ENCODE measurements around the gene BORCS5.
"Not testable (repeated sequence)": the region's sequence is repeated elsewhere in the genome, so short reads cannot be mapped to it uniquely, and the experiment has no call there.

The BORCS5 gene

GRCh38 chr12:12392413-12392812 lies 35.5 kb downstream of the BORCS5 start:
- DNase-seq, result no peak

- DNase-seq, result no peak
These were observed 36.3 kb downstream of the BORCS5 start for GRCh38 chr12:12393171-12393570.

DNA sequence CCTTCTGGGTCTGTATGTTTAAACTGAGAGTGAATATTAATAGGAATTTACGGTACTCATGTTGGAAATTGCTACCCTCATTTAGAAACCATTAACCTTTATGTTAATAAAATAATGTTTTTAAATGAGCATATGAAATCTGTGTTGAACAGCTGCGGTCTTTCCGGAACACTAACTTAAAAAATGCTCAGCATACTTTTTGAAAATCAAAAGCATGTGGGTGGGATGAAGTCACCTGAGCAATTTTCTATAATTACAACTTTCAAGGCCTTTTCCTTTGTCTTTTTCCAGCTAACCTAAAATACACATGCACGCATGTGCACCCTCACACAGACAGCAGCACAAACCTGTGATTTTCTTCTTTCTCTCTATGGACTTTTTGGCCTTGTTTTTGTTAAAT lies 39.8 kb downstream of the BORCS5 start:
- DNase-seq, result no peak

DNA sequence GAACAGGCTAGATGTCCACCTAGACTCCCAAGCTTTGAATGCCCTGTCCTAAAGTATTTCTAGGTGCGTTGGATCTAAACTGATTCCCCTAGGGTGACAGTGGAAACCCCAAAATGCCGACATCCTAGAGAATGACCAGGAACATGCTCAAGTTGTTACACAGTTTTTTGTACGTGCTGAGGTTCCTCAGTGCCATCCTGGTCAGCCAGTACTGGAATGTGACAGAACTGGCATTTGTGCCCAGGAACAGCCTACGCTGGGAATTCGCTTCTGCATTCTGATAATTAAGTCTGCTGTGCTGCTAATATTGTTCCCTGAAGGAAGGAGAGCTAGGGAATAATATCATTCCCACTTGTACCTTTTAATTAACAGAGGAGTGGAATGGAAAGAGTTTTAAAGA lies 40.3 kb downstream of the BORCS5 start:
- DNase-seq, result no peak

- DNase-seq, result peak in 5 of 56 donors; percentile 11 to 69 (median 29)
These were observed 41.4 kb downstream of the BORCS5 start for GRCh38 chr12:12398026-12398859.

GRCh38 chr12:12399161-12399560 lies 42.3 kb downstream of the BORCS5 start:
- no peak for DNase-seq

DNA sequence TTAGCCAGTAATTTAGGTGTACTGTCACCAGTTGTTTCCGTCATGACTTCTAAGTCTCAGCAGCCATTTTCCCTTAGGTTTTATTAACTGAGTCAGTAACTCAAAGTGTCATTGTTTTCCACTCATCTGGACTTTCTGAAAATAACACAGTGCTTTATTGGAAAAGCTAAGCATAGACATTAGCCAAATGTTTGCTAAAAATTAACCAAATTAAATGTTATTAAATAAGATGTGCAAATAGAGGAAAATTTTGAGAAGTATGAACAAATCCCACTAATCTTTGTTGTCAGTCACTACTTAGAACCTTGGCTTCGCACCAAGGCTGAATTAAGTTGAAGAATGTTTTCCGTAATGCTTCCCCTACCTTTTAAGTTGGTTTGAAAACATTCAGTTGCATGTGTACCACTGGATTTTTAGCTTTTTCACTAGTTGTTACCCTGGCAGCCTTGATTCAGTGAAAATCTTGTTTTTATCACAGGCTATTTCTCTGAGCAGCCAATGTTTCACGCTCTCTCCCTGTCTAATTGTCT lies 43.0 kb downstream of the BORCS5 start:
- no peak for DNase-seq

DNA sequence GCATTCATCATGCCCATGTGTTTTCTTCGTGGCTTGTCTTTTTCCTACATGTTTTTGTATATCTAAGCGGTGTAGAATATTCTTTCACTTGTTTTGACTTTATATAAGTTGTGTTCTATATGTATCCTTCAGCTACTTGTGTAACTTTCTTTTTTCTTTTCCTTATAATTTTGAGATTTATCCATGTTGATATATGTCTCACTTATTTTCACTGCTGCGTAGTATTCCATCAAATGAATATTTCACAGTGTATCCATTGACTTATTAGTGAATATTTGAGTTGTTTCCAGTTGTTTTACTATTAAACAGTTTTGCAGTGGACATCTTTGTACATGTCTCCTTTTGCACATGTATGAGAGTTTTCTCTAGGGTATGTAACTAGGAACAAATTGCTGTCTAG lies 43.9 kb downstream of the BORCS5 start:
- no peak for DNase-seq

- DNase-seq, result no peak
These were observed 46.7 kb downstream of the BORCS5 start for GRCh38 chr12:12403264-12404248.

DNA sequence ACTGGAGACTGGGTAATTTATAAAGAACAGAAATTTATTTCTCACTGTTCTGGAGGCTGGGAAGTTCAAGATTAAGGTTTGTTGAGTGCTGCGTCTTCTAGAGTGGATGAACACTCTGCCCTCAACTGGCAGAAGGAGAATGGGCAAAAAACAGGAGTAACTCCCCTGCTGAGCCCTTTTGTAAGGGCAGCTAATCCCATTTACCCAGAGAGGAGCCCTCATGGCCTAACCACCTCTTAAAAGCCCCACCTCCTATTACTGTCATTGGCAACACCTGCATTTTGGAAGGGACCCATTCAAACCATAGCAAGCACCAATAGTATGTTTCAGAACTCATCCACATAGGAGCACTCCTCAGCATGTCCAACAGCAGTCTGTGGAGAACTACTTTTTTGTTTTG lies 47.4 kb downstream of the BORCS5 start:
- no peak for DNase-seq

GRCh38 chr12:12405882-12406281 lies 49.0 kb downstream of the BORCS5 start:
- DNase-seq, result peak in 27 of 56 donors; percentile 8 to 62 (median 30)

DNA sequence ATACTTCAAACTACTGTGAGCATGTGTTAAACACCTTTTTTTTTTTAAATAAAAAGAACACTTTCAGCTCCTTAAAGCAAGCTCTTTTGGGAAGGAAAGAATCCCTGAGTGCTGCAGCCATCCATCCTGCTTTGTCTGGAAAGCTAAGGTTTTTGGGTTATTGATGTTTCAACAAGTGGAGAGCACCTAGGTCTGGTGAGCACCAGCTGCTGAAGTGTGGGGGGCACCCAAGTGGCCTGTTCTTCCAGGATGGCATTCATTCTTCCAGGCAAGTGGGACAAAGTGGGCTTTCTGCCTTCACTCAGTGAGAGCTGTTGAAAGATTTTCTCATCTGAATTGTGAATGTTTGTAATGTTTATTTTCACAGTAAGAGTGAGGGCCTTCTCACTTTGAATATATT lies 49.9 kb downstream of the BORCS5 start:
- DNase-seq, result no peak

DNA sequence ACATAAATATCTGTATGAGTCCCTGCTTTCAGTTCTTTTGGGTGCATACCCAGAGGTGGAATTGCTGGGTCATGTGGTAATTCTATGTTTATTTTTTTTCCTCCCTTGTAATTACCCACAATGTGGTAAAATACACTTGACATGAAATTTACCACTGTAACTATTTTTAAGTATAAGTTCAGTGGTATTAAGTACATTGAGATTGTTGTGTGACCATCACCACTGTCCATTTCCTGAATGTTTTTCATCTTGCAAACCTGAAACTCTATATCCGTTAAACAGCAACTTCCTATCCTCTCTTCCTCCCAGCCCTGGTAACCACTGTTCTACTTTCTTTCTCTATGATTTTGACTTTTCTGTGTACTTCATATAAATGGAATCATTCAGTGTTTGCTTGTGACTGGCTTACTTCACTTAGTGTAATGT lies 51.4 kb downstream of the BORCS5 start:
- no peak for DNase-seq

- DNase-seq, result not testable (repeated sequence)
These were observed 52.5 kb downstream of the BORCS5 start for GRCh38 chr12:12409337-12409736.

- DNase-seq, result no peak
These were observed 59.0 kb downstream of the BORCS5 start for GRCh38 chr12:12415886-12416285.

DNA sequence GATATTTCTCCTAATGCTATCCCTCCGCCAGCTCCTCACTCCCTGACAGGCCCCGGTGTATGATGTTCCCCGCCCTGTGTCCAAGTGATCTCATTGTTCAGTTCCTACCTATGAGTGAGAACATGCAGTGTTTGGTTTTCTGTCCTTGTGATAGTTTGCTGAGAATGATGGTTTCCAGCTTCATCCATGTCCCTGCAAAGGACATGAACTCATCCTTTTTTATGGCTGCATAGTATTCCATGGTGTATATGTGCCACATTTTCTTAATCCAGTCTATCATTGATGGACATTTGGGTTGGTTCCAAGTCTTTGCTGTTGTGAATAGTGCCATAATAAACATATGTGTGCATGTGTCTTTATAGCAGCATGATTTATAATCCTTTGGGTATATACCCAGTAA lies 62.3 kb downstream of the BORCS5 start:
- not testable (repeated sequence) for DNase-seq

- DNase-seq, result no peak
These were observed 66.5 kb downstream of the BORCS5 start for GRCh38 chr12:12423367-12423766.

- DNase-seq, result no peak
These were observed 68.1 kb downstream of the BORCS5 start for GRCh38 chr12:12425001-12425400.

- DNase-seq, result no peak
These were observed 68.7 kb downstream of the BORCS5 start for GRCh38 chr12:12425616-12426015.

- no peak for DNase-seq
These were observed 70.7 kb downstream of the BORCS5 start for GRCh38 chr12:12427568-12427967.

GRCh38 chr12:12428047-12428446 lies 71.2 kb downstream of the BORCS5 start:
- no peak for DNase-seq
